Adrenal gland (tissue), 12 donors: Measurements from ENCODE around the gene MMADHC. TPM values are rescaled to one million over a fixed set of nuclear protein-coding genes. Genes with fewer than 3 reads are reported as not detected.

Experiments used
- DNase-seq, 7 donors: peaks; one replicate each; pipeline ENCODE4 v3.0.0-alpha.2; 2019 to 2020
- H3K27ac ChIP-seq, 5 donors: fragments of 200-600 bp; sonication (generic) in 4 of 5; 1 replicate in 3 of 5; 2 replicates in 2 of 5; pipeline versions ENCODE4 v1.5.1 to v1.8.0; 2016 to 2020; ENCODE audit warnings: mild to moderate bottlenecking in 1 of 5
- H3K27me3 ChIP-seq: fragments of 200-600 bp; 2 replicates; pipeline ENCODE4 v1.8.0; 2021
- H3K36me3 ChIP-seq, 2 donors: fragments of 200-600 bp; replicated peaks in 1 of 2; 1 replicate in 1 of 2; 2 replicates in 1 of 2; pipeline versions ENCODE4 v1.5.1 to v1.8.0; 2018 to 2022
- H3K4me1 ChIP-seq, 2 donors: fragments of 200-600 bp; replicated peaks in 1 of 2; 1 replicate in 1 of 2; 2 replicates in 1 of 2; pipeline versions ENCODE4 v1.5.1 to v1.8.0; 2018 to 2021
- H3K4me3 ChIP-seq, 4 donors: fragments of 200-600 bp; sonication (generic) in 3 of 4; one replicate each; pipeline ENCODE4 v1.5.1; 2016 to 2018
- H3K9me3 ChIP-seq, 3 donors: fragments of 200-600 bp; sonication (generic) in 1 of 3; replicated peaks in 1 of 3; 1 replicate in 2 of 3; 2 replicates in 1 of 3; pipeline versions ENCODE4 v1.5.1 to v1.8.0; 2016 to 2021
- POLR2A ChIP-seq, 2 donors: fragments of 450-650 bp; IDR thresholded peaks; one replicate each; pipeline ENCODE4 v1.6.1; 2017; ENCODE audit warnings: antibody characterized with exemption in 2 of 2, mild to moderate bottlenecking in 2 of 2, moderate library complexity in 1 of 2
- WGBS, 4 donors: extraction: QIAGEN DNeasy Blood & Tissue Kit in 2 of 4; methylation state at CpG; one replicate each; pipeline versions ENCODE4 v1.1.5 to v1.1.7; 2013 to 2017; 5-methylcytosine and 5-hydroxymethylcytosine counted together
- intact Hi-C, 2 donors: fragments of 100-400 bp; cut with DNase I; formaldehyde crosslinking; loops; one replicate each; pipeline versions ENCODE4 v1.14.1 to v1.15.0; 2022 to 2023
- polyA plus RNA-seq, 3 donors: library from polyadenylated mRNA; stranded (reverse); fragments of 200-250 nt in 2 of 3; fragments of 350-450 nt in 1 of 3; fragmentation: Illumina TruSeq in 1 of 3; extraction: RNeasy Lipid Tissue Mini Kit (QIAGEN cat#74804) in 1 of 3; gene quantifications; one replicate each; pipeline ENCODE4 v1.2.3, GENCODE V29; 2013 to 2014
- total RNA-seq, 9 donors: library from RNA; depleted of rRNA in 4 of 9; stranded (reverse); fragments of >200 nt in 4 of 9; fragments of 120-200 nt in 1 of 9; fragmentation: NEBNext Ultra II Directional in 1 of 9; extraction: Animal tissue kit (Norgen Biotek cat#: 25700) in 1 of 9; gene quantifications; one replicate each; pipeline versions ENCODE4 v1.1.0 to v1.2.4, GENCODE V29; 2013 to 2023
- TF ChIP-seq, protein P1 (sequence below), 6 experiments: fragments of 450-650 bp in 4 of 6; fragments of 200-600 bp in 2 of 6; sonication (generic) in 1 of 6; IDR thresholded peaks; 1 replicate in 5 of 6; 2 replicates in 1 of 6; pipeline versions ENCODE4 v1.5.1 to v1.8.0; 2016 to 2021; ENCODE audit warnings: antibody characterized with exemption in 6 of 6, mild to moderate bottlenecking in 2 of 6, moderate library complexity in 1 of 6
- donor health status: healthy with polysubstance abuse.
- donor health status: Bipolar disorder and iron deficiency.
- donor health status: DM: yes; HTN: yes; CAD: no.
- donor health status: DM: no; HTN: no; CAD: no.
- donor health status: DM: no; HTN: no; CAD: no.
- donor health status: DM: yes; HTN: yes; CAD: no.

MMADHC gene
- total and polyA plus RNA-seq, 12 donors: 28.0 to 179 (median 91.0) TPM

DNA sequence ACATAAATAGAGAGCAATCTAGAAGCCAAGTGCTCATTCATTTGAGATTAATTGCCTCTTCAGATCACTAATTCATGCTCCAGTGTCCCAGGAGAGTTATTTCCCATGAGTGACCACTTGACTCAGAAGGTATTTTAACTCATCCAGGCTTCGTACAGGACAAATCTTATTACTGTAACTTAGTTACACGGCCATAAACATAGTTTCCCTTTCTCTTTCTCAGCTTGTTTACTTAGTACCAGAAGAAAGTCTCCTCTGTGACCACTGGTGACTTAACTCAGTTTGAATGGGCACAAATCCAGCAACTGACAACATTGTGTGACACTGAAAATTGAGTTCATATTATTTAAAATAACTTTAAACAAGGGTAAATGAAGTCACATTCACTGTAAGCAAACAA lies 25.3 kb downstream of the MMADHC start:
- Histone ChIP-seq H3K27me3 (no peaks in the 10 kb centered on the region), H3K36me3 (peaks cover 0 to 8% of the 10 kb centered on the region in 2 donors), H3K4me3 (no peak overlapping the region), H3K9me3 (no peaks in the 10 kb centered on the region), H3K27ac (no peak overlapping the region), H3K4me1 (peaks cover 0 to 11% of the 10 kb centered on the region in 2 donors)
- TF ChIP-seq, protein P1, sequence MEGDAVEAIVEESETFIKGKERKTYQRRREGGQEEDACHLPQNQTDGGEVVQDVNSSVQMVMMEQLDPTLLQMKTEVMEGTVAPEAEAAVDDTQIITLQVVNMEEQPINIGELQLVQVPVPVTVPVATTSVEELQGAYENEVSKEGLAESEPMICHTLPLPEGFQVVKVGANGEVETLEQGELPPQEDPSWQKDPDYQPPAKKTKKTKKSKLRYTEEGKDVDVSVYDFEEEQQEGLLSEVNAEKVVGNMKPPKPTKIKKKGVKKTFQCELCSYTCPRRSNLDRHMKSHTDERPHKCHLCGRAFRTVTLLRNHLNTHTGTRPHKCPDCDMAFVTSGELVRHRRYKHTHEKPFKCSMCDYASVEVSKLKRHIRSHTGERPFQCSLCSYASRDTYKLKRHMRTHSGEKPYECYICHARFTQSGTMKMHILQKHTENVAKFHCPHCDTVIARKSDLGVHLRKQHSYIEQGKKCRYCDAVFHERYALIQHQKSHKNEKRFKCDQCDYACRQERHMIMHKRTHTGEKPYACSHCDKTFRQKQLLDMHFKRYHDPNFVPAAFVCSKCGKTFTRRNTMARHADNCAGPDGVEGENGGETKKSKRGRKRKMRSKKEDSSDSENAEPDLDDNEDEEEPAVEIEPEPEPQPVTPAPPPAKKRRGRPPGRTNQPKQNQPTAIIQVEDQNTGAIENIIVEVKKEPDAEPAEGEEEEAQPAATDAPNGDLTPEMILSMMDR (IDR thresholded peaks at IDR 0.05): no peak
- no peak for TF ChIP-seq POLR2A (IDR thresholded peaks at IDR 0.05)
- DNase-seq: no peak
- WGBS, 4 donors: 11 to 23% (median 19%) methylated on average over 2 of the region's 2 CpGs
- intact Hi-C loops: loop anchor here in 1 of 2 donors (5.0 kb wide), 1 partner anchor 545 kb away; no protein-coding TSS in a partner anchor

DNA sequence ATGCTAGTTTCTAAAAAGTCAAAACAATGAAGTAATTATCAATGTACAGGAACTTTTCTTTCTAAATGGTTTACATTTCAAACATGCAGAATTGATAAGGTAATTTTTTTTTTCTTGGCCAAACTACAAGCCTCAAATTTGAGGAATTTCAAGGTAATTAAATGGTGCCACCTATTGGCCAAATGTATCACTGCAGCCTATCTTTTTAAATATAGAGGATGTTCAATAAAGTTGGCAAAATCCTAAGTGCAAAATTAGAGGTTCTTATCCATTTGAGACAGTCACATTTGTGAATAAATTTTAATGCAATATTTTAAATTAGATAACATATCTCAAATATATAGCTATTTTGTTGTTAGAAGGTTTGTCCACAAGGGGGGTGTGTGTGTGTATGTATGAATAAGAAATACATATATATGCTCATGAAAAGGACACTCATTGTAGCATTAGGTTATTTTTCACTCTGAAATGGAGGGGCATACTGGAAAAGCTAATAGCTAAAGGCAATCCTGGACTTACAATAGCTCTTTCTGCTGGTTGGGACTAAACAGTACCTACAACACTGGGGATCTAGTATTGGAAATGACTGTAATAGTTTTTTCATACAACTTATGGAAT lies 26.2 kb downstream of the MMADHC start:
- DNase-seq: peak in 2 of 7 donors; percentile 30 to 40
- H3K4me3 ChIP-seq: no peak overlapping the region
- H3K4me1 ChIP-seq: peaks cover 0 to 11% of the 10 kb centered on the region in 2 donors
- no peaks in the 10 kb centered on the region for H3K27me3 ChIP-seq
- TF ChIP-seq, protein P1 (IDR thresholded peaks at IDR 0.05): peak; percentile 64 to 94 (median 87)
- no peak for TF ChIP-seq POLR2A (IDR thresholded peaks at IDR 0.05)
- H3K36me3 ChIP-seq: peaks cover 0 to 3% of the 10 kb centered on the region in 2 donors
- H3K9me3 ChIP-seq: no peaks in the 10 kb centered on the region
- no peak overlapping the region for H3K27ac ChIP-seq
- intact Hi-C loops: loop anchor here in 1 of 2 donors (5.0 kb wide), 1 partner anchor 544 kb away; no protein-coding TSS in a partner anchor

DNA sequence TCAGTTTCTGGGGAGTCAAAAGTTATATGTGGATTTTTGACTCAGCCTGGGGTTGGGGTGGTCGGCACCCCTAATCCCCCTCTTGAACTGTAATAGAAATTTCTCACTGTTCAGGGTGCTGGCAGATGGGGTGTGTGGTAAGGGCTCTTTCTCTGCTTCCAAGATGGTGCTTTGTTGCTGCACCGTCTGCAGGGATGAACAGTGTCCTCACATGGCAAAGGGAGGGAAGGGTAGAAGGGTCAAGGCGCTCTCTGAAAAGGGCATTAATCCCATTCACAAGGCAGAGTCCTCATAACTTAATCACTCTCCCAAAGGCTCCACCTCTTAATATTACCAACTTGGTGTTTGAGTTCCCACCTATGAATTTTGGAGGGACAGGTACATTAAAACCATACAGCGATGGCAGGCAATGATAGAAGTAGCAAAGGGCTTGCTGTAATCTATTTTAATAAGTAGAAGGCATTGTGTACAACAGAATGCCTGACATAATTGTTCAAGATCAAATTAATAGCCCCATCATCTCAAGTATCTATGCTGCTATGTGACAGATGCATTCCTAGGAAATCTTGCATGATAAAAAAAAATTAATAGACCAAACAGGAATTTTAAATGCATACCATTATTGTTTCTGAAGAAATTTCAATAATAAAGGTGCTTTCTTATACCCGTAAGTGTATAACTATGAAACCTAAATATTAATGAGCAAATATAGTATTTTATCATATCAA lies 28.1 kb downstream of the MMADHC start:
- no peak for TF ChIP-seq POLR2A (IDR thresholded peaks at IDR 0.05)
- TF ChIP-seq, protein P1 (IDR thresholded peaks at IDR 0.05): no peak
- intact Hi-C loops: loop anchor here (5.0 to 10.0 kb wide), 2 partner anchors 542 to 545 kb away; no protein-coding TSS in a partner anchor
- Histone ChIP-seq H3K27ac (no peak overlapping the region), H3K9me3 (no peaks in the 10 kb centered on the region), H3K27me3 (no peaks in the 10 kb centered on the region), H3K4me3 (no peak overlapping the region), H3K4me1 (peaks cover 0 to 11% of the 10 kb centered on the region in 2 donors), H3K36me3 (no peaks in the 10 kb centered on the region)
- WGBS, 4 donors: 82 to 88% (median 86%) methylated on average over 5 of the region's 5 CpGs
- no peak for DNase-seq

DNA sequence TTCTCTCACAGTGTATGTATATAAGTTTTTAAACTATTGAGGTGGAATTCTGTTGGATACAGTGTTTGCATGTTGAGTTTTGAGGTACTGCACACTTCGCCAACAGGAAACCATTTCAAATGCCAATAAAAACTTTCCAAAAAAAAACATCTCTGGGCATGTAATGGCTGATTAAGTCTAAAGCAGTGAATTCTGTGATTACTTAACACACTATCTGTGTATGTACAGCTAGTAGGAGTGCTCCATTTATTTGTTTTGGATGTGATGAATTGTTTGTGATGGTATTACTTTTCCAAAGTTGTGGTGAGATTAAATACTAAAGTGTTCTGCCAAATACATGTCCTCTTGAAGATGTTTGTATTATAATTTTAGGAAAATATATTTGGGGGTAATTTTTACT lies 31.1 kb downstream of the MMADHC start:
- H3K36me3 ChIP-seq: no peaks in the 10 kb centered on the region
- 67 to 84% (median 72%) methylated on average over 1 of the region's 1 CpG for WGBS, 4 donors
- intact Hi-C loops: loop anchor here in 1 of 2 donors (10.0 kb wide), 1 partner anchor 542 kb away; no protein-coding TSS in a partner anchor

More for the DNA sequence above, 31.1 kb downstream of the MMADHC start:
- no peak overlapping the region for H3K4me3 ChIP-seq
- H3K27ac ChIP-seq: no peak overlapping the region
- TF ChIP-seq POLR2A (IDR thresholded peaks at IDR 0.05): no peak
- TF ChIP-seq, protein P1 (IDR thresholded peaks at IDR 0.05): no peak
- H3K4me1 ChIP-seq: no peaks in the 10 kb centered on the region
- H3K27me3 ChIP-seq: no peaks in the 10 kb centered on the region
- no peaks in the 10 kb centered on the region for H3K9me3 ChIP-seq
- no peak for DNase-seq
